ENCODE results near the gene IMPDH2. TPM values are rescaled to one million over a fixed set of nuclear protein-coding genes. Genes with fewer than 3 reads are reported as not detected.

IMPDH2 gene
- total RNA-seq, 4 donors from 2014 or later, result 123 to 278 (median 200) TPM

GRCh38 chr3:49025793-49026520, 3.2 kb downstream of the IMPDH2 start:
- Histone ChIP-seq H3K27me3 (no peaks in the 10 kb centered on the region), H3K4me3 (no peak overlapping the region), H3K9me3 (no peaks in the 10 kb centered on the region), H3K27ac (peak overlapping the region in 1 of 4 donors; percentile 13), H3K4me1 (peaks cover 24 to 76% (median 28%) of the 10 kb centered on the region in 3 donors), H3K36me3 (peaks cover 28 to 67% (median 36%) of the 10 kb centered on the region in 3 donors)
- intact Hi-C loops (cut with DNase I), result loop anchor here (10.0 kb wide), 1 partner anchor 69 kb away; the partner anchor contains the start of gene QRICH1
- DNase-seq, result no peak
- WGBS, 2 donors, result 70% methylated on average over 3 to 4 of the region's 8 CpGs
- TF ChIP-seq POLR2A (IDR thresholded peaks at IDR 0.05), result no peak
- TF ChIP-seq, protein P1, sequence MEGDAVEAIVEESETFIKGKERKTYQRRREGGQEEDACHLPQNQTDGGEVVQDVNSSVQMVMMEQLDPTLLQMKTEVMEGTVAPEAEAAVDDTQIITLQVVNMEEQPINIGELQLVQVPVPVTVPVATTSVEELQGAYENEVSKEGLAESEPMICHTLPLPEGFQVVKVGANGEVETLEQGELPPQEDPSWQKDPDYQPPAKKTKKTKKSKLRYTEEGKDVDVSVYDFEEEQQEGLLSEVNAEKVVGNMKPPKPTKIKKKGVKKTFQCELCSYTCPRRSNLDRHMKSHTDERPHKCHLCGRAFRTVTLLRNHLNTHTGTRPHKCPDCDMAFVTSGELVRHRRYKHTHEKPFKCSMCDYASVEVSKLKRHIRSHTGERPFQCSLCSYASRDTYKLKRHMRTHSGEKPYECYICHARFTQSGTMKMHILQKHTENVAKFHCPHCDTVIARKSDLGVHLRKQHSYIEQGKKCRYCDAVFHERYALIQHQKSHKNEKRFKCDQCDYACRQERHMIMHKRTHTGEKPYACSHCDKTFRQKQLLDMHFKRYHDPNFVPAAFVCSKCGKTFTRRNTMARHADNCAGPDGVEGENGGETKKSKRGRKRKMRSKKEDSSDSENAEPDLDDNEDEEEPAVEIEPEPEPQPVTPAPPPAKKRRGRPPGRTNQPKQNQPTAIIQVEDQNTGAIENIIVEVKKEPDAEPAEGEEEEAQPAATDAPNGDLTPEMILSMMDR (IDR thresholded peaks at IDR 0.05), result no peak

DNA sequence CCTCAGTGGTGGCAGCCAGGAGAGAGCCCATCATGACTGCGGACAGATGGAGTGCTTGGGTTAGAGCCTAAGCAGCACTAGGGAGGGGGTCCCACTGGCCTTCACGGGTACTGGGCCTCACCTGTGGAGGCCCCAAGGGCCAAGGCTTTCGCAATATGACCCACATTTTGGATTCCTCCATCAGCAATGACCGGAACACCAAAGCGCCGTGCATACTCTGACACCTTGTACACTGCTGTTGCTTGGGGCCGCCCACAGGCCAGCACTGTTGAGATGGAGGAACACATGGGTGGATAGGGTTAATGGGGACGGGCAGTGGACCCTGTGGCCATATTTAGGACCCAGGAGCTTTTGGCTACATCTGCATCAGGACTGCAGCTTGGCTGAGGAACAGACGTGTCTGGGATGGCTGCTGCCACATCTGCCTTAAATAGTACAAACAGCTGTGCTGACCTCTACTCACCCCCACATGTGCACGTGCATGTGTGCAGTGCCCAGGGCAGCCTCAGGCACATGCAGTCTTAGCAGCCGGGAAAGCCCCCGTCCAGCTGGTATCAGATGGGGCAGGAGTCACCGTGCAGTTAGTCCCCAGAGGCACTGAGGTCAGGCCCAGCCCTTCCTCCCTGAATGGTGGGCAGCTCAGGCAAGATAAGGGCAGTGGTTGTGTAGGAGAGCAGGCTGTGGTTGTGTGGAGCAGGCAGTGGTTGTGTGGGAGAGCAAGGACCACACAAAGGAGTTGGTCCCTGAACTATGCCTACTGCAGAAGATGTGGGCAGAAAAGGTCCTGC, 4.0 kb downstream of the IMPDH2 start:
- H3K4me1 ChIP-seq, result peaks cover 26 to 83% (median 32%) of the 10 kb centered on the region in 3 donors
- intact Hi-C loops (cut with DNase I), result loop anchor here (10.0 kb wide), 1 partner anchor 70 kb away; the partner anchor contains the start of gene QRICH1

GRCh38 chr3:49024449-49024848, 4.7 kb downstream of the IMPDH2 start:
- Histone ChIP-seq H3K36me3 (peaks cover 28 to 55% (median 32%) of the 10 kb centered on the region in 3 donors), H3K9me3 (no peaks in the 10 kb centered on the region), H3K27ac (no peak overlapping the region), H3K4me3 (no peak overlapping the region), H3K27me3 (no peaks in the 10 kb centered on the region), H3K4me1 (peaks cover 33 to 84% (median 40%) of the 10 kb centered on the region in 3 donors)
- TF ChIP-seq POLR2A (IDR thresholded peaks at IDR 0.05), result no peak
- TF ChIP-seq, protein P1 (IDR thresholded peaks at IDR 0.05), result no peak
- DNase-seq, result no peak
- WGBS, 2 donors, result 64 to 69% methylated on average over 4 to 5 of the region's 5 CpGs
- intact Hi-C loops (cut with DNase I), result loop anchor here (10.0 kb wide), 1 partner anchor 70 kb away; the partner anchor contains the start of gene QRICH1

More for the DNA sequence above, 4.0 kb downstream of the IMPDH2 start:
- H3K36me3 ChIP-seq, result peaks cover 28 to 59% (median 32%) of the 10 kb centered on the region in 3 donors
- no peak for TF ChIP-seq POLR2A (IDR thresholded peaks at IDR 0.05)
- TF ChIP-seq, protein P1 (IDR thresholded peaks at IDR 0.05), result no peak
- no peak for DNase-seq
- no peaks in the 10 kb centered on the region for H3K27me3 ChIP-seq
- 34% methylated on average over 5 of the region's 13 CpGs; no CpG with 5 or more reads in 1 of the 2 donors for WGBS, 2 donors
- H3K4me3 ChIP-seq, result no peak overlapping the region
- no peaks in the 10 kb centered on the region for H3K9me3 ChIP-seq
- peak overlapping the region in 1 of 4 donors; percentile 13 for H3K27ac ChIP-seq

DNA sequence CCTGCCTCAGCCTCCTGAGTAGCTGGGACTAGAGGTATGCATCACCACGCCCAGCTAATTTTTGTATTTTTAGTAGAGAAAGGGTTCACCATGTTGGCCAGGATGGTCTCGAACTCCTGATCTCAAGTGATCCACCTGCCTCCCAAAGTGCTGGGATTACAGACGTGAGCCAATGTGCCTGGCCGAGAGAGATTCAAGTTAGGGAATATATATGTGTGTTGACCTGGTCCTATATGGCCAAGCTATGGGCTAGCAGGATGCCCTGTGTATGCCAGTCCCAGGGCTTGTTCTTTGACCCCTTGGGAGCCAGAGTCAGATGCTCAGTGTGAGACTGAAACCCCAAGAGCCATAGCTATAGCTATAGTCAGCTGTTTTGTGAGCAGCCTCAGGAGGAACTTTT, 5.4 kb downstream of the IMPDH2 start:
- H3K9me3 ChIP-seq, result no peaks in the 10 kb centered on the region
- TF ChIP-seq POLR2A (IDR thresholded peaks at IDR 0.05), result no peak
- TF ChIP-seq, protein P1 (IDR thresholded peaks at IDR 0.05), result no peak
- H3K27me3 ChIP-seq, result no peaks in the 10 kb centered on the region
- H3K4me1 ChIP-seq, result peaks cover 36 to 86% (median 44%) of the 10 kb centered on the region in 3 donors
- H3K4me3 ChIP-seq, result no peak overlapping the region
- H3K36me3 ChIP-seq, result peaks cover 28 to 55% (median 32%) of the 10 kb centered on the region in 3 donors
- DNase-seq, result no peak
- intact Hi-C loops (cut with DNase I), result loop anchor here (10.0 kb wide), 1 partner anchor 71 kb away; the partner anchor contains the start of gene QRICH1
- H3K27ac ChIP-seq, result no peak overlapping the region
- 91 to 95% methylated on average over 3 to 4 of the region's 4 CpGs for WGBS, 2 donors
